GM12878 (cell line): ENCODE measurements around the gene SYNRG. TPM values are rescaled to one million over a fixed set of nuclear protein-coding genes. Genes with fewer than 3 reads are reported as not detected.
A peak's percentile ranks its signal among the peaks of the same experiment; 100 is the strongest.

Source experiments
- ATAC-seq: fragments of 200-7000 bp; cut with Tn5 transposase; 3 replicates; pipeline ENCODE4 v1.9.1; 2020; ENCODE audit warnings: mild to moderate bottlenecking, moderate library complexity
- BruUV-seq: library from RNA; stranded (reverse); fragments of 400-500 nt; replicated peaks from 2 replicates; lab custom pipeline; 2021; lab: Mats Ljungman, UMichigan
- CTCF ChIA-PET: fragments of 300-600 bp; sonication (Branson Sonifier 250); formaldehyde crosslinking; extraction: SDS; loops from one replicate; lab custom pipeline; 2021; ENCODE audit warnings: inconsistent platforms; lab: Yijun Ruan, JAX
- POLR2A ChIA-PET: fragments of 350-600 bp; formaldehyde crosslinking; extraction: SDS; loops from one replicate; lab custom pipeline; 2021; ENCODE audit warnings: inconsistent platforms; lab: Charles Lee
- RAD21 ChIA-PET: fragments of 300-600 bp; sonication (Branson Sonifier 250); formaldehyde crosslinking; loops from one replicate; lab custom pipeline; 2023; ENCODE audit warnings: antibody characterized with exemption; ENCODE audit not compliant: unreplicated experiment; lab: Charles Lee
- SMC1A ChIA-PET: fragments of 300-600 bp; sonication (Branson Sonifier 250); formaldehyde crosslinking; loops from one replicate; lab custom pipeline; 2023; ENCODE audit not compliant: unreplicated experiment, uncharacterized antibody; lab: Charles Lee
- DNase-seq: peaks from one replicate; pipeline ENCODE4 v3.0.0-alpha.2; 2011; ENCODE audit warnings: low read depth, low spot score
- FAIRE-seq: peaks from 3 replicates; lab custom pipeline; 2011; peaks lifted over from hg19 to GRCh38; lab: Jason Lieb, UNC
- H2AFZ ChIP-seq: 2 replicates; pipeline ENCODE4 v1.6.0; 2011; ENCODE audit warnings: low read depth, low read length, control low read depth; ENCODE audit not compliant: control insufficient read depth
- H3K27ac ChIP-seq: 2 replicates; pipeline ENCODE4 v1.5.1; 2011; ENCODE audit warnings: control low read depth; ENCODE audit not compliant: control insufficient read depth, insufficient read depth
- H3K27me3 ChIP-seq, 2 experiments: replicated peaks in 1 of 2; 2 replicates each; pipeline versions ENCODE4 v1.6.0 to v1.6.1; 2011; ENCODE audit warnings: low read length in 1 of 2; ENCODE audit not compliant: control insufficient read depth in 2 of 2, insufficient read depth in 2 of 2
- H3K36me3 ChIP-seq, 2 experiments: 2 replicates each; pipeline ENCODE4 v1.5.1; 2011; ENCODE audit warnings: low read length in 1 of 2; ENCODE audit not compliant: control insufficient read depth in 2 of 2, insufficient read depth in 2 of 2
- H3K4me1 ChIP-seq: 2 replicates; pipeline ENCODE4 v1.6.1; 2011; ENCODE audit warnings: mild to moderate bottlenecking, low read length, moderate library complexity, mixed read lengths; ENCODE audit not compliant: control insufficient read depth, insufficient read depth
- H3K4me2 ChIP-seq: 2 replicates; pipeline ENCODE4 v1.6.0; 2011; ENCODE audit warnings: control low read depth; ENCODE audit not compliant: control insufficient read depth, insufficient read depth
- H3K4me3 ChIP-seq: fragments of 200-600 bp; sonication (generic); 2 replicates; pipeline ENCODE4 v1.5.1; 2016
- H3K79me2 ChIP-seq: 2 replicates; pipeline ENCODE4 v1.6.0; 2011; ENCODE audit warnings: low read length; ENCODE audit not compliant: control insufficient read depth, insufficient read depth
- H3K9ac ChIP-seq: 2 replicates; pipeline ENCODE4 v1.8.0; 2011; ENCODE audit warnings: low read length, control low read depth, mixed read lengths; ENCODE audit not compliant: control insufficient read depth, insufficient read depth
- H3K9me3 ChIP-seq: replicated peaks from 3 replicates; pipeline ENCODE4 v1.5.1; 2011; ENCODE audit warnings: mild to moderate bottlenecking, low read length; ENCODE audit not compliant: control insufficient read depth, insufficient read depth
- H4K20me1 ChIP-seq: 2 replicates; pipeline ENCODE4 v1.6.0; 2011; ENCODE audit not compliant: control insufficient read depth, insufficient read depth
- CHD2 ChIP-seq: IDR thresholded peaks from 2 replicates; pipeline ENCODE4 v1.6.1; 2011; ENCODE audit warnings: low read depth, low read length, improper control_type of control experiment, borderline replicate concordance
- DPF2 ChIP-seq: fragments of 450-650 bp; IDR thresholded peaks from 2 replicates; pipeline ENCODE4 v1.6.1; 2017; ENCODE audit warnings: mild to moderate bottlenecking
- GATAD2B ChIP-seq: fragments of 450-650 bp; conservative IDR thresholded peaks from 2 replicates; pipeline ENCODE4 v1.6.1; 2017; ENCODE audit warnings: low read depth, mild to moderate bottlenecking, moderate library complexity
- KDM1A ChIP-seq: fragments of 200-600 bp; sonication (generic); IDR thresholded peaks from 2 replicates; pipeline ENCODE4 v1.6.1; 2016; ENCODE audit warnings: borderline replicate concordance
- LARP7 ChIP-seq: fragments of 450-650 bp; IDR thresholded peaks from 2 replicates; pipeline ENCODE4 v1.6.1; 2017; ENCODE audit warnings: mild to moderate bottlenecking
- MTA3 ChIP-seq: IDR thresholded peaks from 2 replicates; pipeline ENCODE4 v1.6.1; 2012; ENCODE audit warnings: low read length, inconsistent platforms, borderline replicate concordance
- NRF1 ChIP-seq: conservative IDR thresholded peaks from 2 replicates; pipeline ENCODE4 v1.6.1; 2011; ENCODE audit warnings: mild to moderate bottlenecking, low read depth, low read length, improper control_type of control experiment
- POLR2A ChIP-seq: IDR thresholded peaks from 2 replicates; pipeline ENCODE4 v1.6.1; 2011; ENCODE audit warnings: low read depth, mild to moderate bottlenecking, low read length
- POLR2AphosphoS2 ChIP-seq: IDR thresholded peaks from 2 replicates; pipeline ENCODE4 v1.6.1; 2011; ENCODE audit warnings: low read depth, mild to moderate bottlenecking, low read length, improper control_type of control experiment, moderate library complexity
- SP1 ChIP-seq: IDR thresholded peaks from one replicate; pipeline ENCODE4 v1.6.1; 2011; ENCODE audit warnings: low read depth, low read length
- STAT3 ChIP-seq: IDR thresholded peaks from 2 replicates; pipeline ENCODE4 v1.6.1; 2011; ENCODE audit warnings: low read depth, low read length, improper control_type of control experiment
- TAF1 ChIP-seq: IDR thresholded peaks from 2 replicates; pipeline ENCODE4 v1.6.1; 2011; ENCODE audit warnings: mild to moderate bottlenecking, low read depth, low read length, borderline replicate concordance
- USF1 ChIP-seq: IDR thresholded peaks from 2 replicates; pipeline ENCODE4 v1.6.1; 2011; ENCODE audit warnings: borderline replicate concordance, low read depth, mild to moderate bottlenecking, moderate library complexity, mixed read lengths, low read length; ENCODE audit not compliant: insufficient read depth; ENCODE audit errors: extremely low read length
- ZBTB11 ChIP-seq: fragments of 450-650 bp; formaldehyde crosslinking; IDR thresholded peaks from 2 replicates; pipeline ENCODE4 v1.5.0; 2022; ENCODE audit warnings: mild to moderate bottlenecking, missing genetic modification characterization
- ZNF207 ChIP-seq: fragments of 450-650 bp; IDR thresholded peaks from 2 replicates; pipeline ENCODE4 v1.6.1; 2014; ENCODE audit warnings: antibody characterized with exemption, mild to moderate bottlenecking, borderline replicate concordance
- ZNF622 ChIP-seq: fragments of 450-650 bp; IDR thresholded peaks from 2 replicates; pipeline ENCODE4 v1.6.1; 2017; ENCODE audit warnings: mild to moderate bottlenecking, inconsistent platforms
- in situ Hi-C: fragments of 300-500 bp; cut with MboI; formaldehyde crosslinking; loops from 9 replicates; pipeline ENCODE4 v1.14.3; 2018; ENCODE audit warnings: mixed read lengths
- intact Hi-C: fragments of 100-400 bp; cut with micrococcal nuclease; formaldehyde crosslinking; loops from one replicate; pipeline ENCODE4 v1.14.2; 2022; ENCODE audit not compliant: unreplicated experiment
- polyA plus RNA-seq, 11 experiments: library from polyadenylated mRNA; depleted of rRNA in 4 of 11; unstranded in 6 of 11; stranded (reverse) in 5 of 11; fragments of >200 nt; fragmentation: Nextera tagmentation in 4 of 11; fragmentation: Illumina TruSeq in 1 of 11; extraction: Ambion mirVana in 4 of 11; extraction: Trizol in 1 of 11; gene quantifications; 1 replicate in 1 of 11; 2 replicates in 10 of 11; pipeline versions ENCODE4 v1.2.1 to v1.2.3, GENCODE V29; 2011 to 2016; ENCODE audit warnings: inconsistent platforms in 2 of 11, missing spikeins in 2 of 11, low read depth in 1 of 11
- total RNA-seq, 4 experiments: library from RNA; depleted of rRNA in 3 of 4; stranded (reverse); fragments of >200 nt in 3 of 4; fragmentation: Illumina TruSeq in 1 of 4; extraction: Trizol in 1 of 4; gene quantifications; 2 replicates each; pipeline versions ENCODE4 v1.2.1 to v1.2.3, GENCODE V29; 2013 to 2021

The SYNRG gene
- total and polyA plus RNA-seq, 10 of the 15 experiments (the other 5 are each of a cell fraction or from before 2014, with no cell fraction given) = 5.2 to 40.4 (median 26.7) TPM

GRCh38 chr17:37640015-37640414, 30.8 kb upstream of the SYNRG start:
- in situ Hi-C loops = no loop called here
- Histone ChIP-seq H3K4me1 (no peaks in the 10 kb centered on the region), H3K4me2 (peak overlapping the region; percentile 47), H3K27ac (no peak overlapping the region), H2AFZ (no peak overlapping the region), H3K79me2 (peaks cover 21% of the 10 kb centered on the region), H4K20me1 (no peaks in the 10 kb centered on the region), H3K27me3 (no peaks in the 10 kb centered on the region; a peak in 1 of 4 replicates), H3K36me3 (peaks cover 0 to 14% of the 10 kb centered on the region in 2 experiments; a peak in 2 of 4 replicates), H3K9me3 (no peaks in the 10 kb centered on the region; the same call in 1 of the 3 replicates), H3K9ac (no peak overlapping the region), H3K4me3 (no peak overlapping the region)
- ChIA-PET RAD21 (no interaction called here), SMC1A (interaction anchor here (0.6 to 0.7 kb wide), 2 partner anchors 152 to 1328 kb away, joined by 3 to 4 read pairs; no protein-coding TSS in a partner anchor), POLR2A (interaction anchor here (0.6 kb wide), 1 partner anchor 20 kb away, joined by 3 read pairs; no protein-coding TSS in a partner anchor), CTCF (interaction anchor here (0.6 to 1.9 kb wide), 2 partner anchors 8 to 52 kb away, joined by 3 to 5 read pairs; no protein-coding TSS in a partner anchor)
- no peak for DNase-seq
- no peak for FAIRE-seq
- TF ChIP-seq KDM1A (no peak), DPF2 (no peak), TAF1 (no peak)
- intact Hi-C loops = loop anchor here (10.0 kb wide), 1 partner anchor 55 kb away; no protein-coding TSS in a partner anchor
- TSS peak; percentile 31 for BruUV-seq
- ATAC-seq = no peak

GRCh38 chr17:37637956-37638355, 28.7 kb upstream of the SYNRG start:
- DNase-seq (no peak), FAIRE-seq (no peak), ATAC-seq (no peak)
- POLR2A ChIA-PET = no interaction called here
- no peak overlapping the region for H2AFZ ChIP-seq
- BruUV-seq = no TSS peak
- no peak overlapping the region for H3K4me2 ChIP-seq
- no peaks in the 10 kb centered on the region; the same call in 1 of the 3 replicates for H3K9me3 ChIP-seq
- no peak overlapping the region for H3K9ac ChIP-seq
- H3K36me3 ChIP-seq = peaks cover 0 to 16% of the 10 kb centered on the region in 2 experiments; a peak in 2 of 4 replicates
- no peak overlapping the region for H3K4me3 ChIP-seq
- no peak overlapping the region for H3K27ac ChIP-seq
- intact Hi-C loops = no loop called here
- H4K20me1 ChIP-seq = no peaks in the 10 kb centered on the region
- no peaks in the 10 kb centered on the region for H3K27me3 ChIP-seq
- no peaks in the 10 kb centered on the region for H3K4me1 ChIP-seq
- CTCF ChIA-PET = interaction anchor here (1.1 kb wide), 1 partner anchor 25 kb away, joined by 3 read pairs; no protein-coding TSS in a partner anchor
- SMC1A ChIA-PET = interaction anchor here (2.1 kb wide), 1 partner anchor 178 kb away, joined by 7 read pairs; no protein-coding TSS in a partner anchor
- RAD21 ChIA-PET = no interaction called here
- peaks cover 18% of the 10 kb centered on the region for H3K79me2 ChIP-seq
- in situ Hi-C loops = no loop called here
- no peak for TF ChIP-seq POLR2A
- no peak for TF ChIP-seq USF1
- no peak for TF ChIP-seq ZBTB11 (CRISPR knock-in tag)
- no peak for TF ChIP-seq MTA3
- no peak for TF ChIP-seq ZNF207
- TF ChIP-seq ZNF622 = no peak
- no peak for TF ChIP-seq STAT3
- no peak for TF ChIP-seq NRF1
- no peak for TF ChIP-seq POLR2AphosphoS2
- no peak for TF ChIP-seq KDM1A
- no peak for TF ChIP-seq CHD2
- TF ChIP-seq SP1 = no peak
- TF ChIP-seq GATAD2B = no peak
- no peak for TF ChIP-seq LARP7
